Panc1 (cell line): ENCODE results near the gene TNNI3K. TPM values are rescaled to one million over a fixed set of nuclear protein-coding genes. Genes with fewer than 3 reads are reported as not detected.

Source experiments
- ATAC-seq: fragments of 200-7000 bp; cut with Tn5 transposase; 2 replicates; pipeline ENCODE4 v1.9.1; 2020; ENCODE audit warnings: mild to moderate bottlenecking, moderate library complexity
- BruUV-seq: library from RNA; stranded (reverse); fragments of 400-500 nt; replicated peaks from 2 replicates; lab custom pipeline; 2021; lab: Mats Ljungman, UMichigan
- CTCF ChIA-PET: fragments of 300-600 bp; sonication (Branson Sonifier 250); formaldehyde crosslinking; loops from one replicate; lab custom pipeline; 2022; ENCODE audit warnings: antibody characterized with exemption; lab: Charles Lee
- POLR2A ChIA-PET: fragments of 300-600 bp; sonication (Branson Sonifier 250); formaldehyde crosslinking; loops from one replicate; lab custom pipeline; 2022; ENCODE audit warnings: antibody characterized with exemption; lab: Charles Lee
- DNase-seq: peaks from one replicate; pipeline ENCODE4 v3.0.0-alpha.2; 2010; ENCODE audit warnings: low read depth, low spot score
- H3K27ac ChIP-seq: 2 replicates; pipeline ENCODE4 v1.5.1; 2011; ENCODE audit warnings: mild to moderate bottlenecking, low read length, inconsistent platforms
- H3K27me3 ChIP-seq: fragments of 200-500 bp; sonication (Bioruptor generic); 2 replicates; pipeline ENCODE4 v1.6.0; 2014; ENCODE audit warnings: low read length, inconsistent platforms; ENCODE audit not compliant: control insufficient read depth, insufficient read depth
- H3K36me3 ChIP-seq: fragments of 200-500 bp; sonication (Bioruptor generic); 2 replicates; pipeline ENCODE4 v1.5.1; 2014; ENCODE audit warnings: inconsistent platforms, mild to moderate bottlenecking, low read length, moderate library complexity; ENCODE audit not compliant: control insufficient read depth, insufficient read depth
- H3K4me1 ChIP-seq: 2 replicates; pipeline ENCODE4 v1.5.1; 2011; ENCODE audit warnings: inconsistent platforms, mild to moderate bottlenecking, low read length, moderate library complexity; ENCODE audit not compliant: control insufficient read depth, insufficient read depth
- H3K4me3 ChIP-seq, 2 experiments: 2 replicates each; pipeline ENCODE4 v1.5.1; 2011 to 2012; ENCODE audit warnings: low read depth in 2 of 2, low read length in 2 of 2, mild to moderate bottlenecking in 2 of 2, inconsistent platforms in 1 of 2, moderate library complexity in 1 of 2
- H3K9me3 ChIP-seq: fragments of 200-500 bp; sonication (Bioruptor generic); 2 replicates; pipeline ENCODE4 v1.5.1; 2014; ENCODE audit warnings: low read depth, mild to moderate bottlenecking, inconsistent platforms, low read length, moderate library complexity; ENCODE audit not compliant: control insufficient read depth, insufficient read depth
- CTCF ChIP-seq: fragments of 450-650 bp; IDR thresholded peaks from 2 replicates; pipeline ENCODE4 v1.5.1; 2017; ENCODE audit warnings: mild to moderate bottlenecking
- POLR2AphosphoS5 ChIP-seq: IDR thresholded peaks from 2 replicates; pipeline ENCODE4 v1.6.1; 2012; ENCODE audit warnings: mild to moderate bottlenecking, low read depth, low read length, moderate library complexity
- REST ChIP-seq, 2 experiments: IDR thresholded peaks; 2 replicates each; pipeline ENCODE4 v1.6.1; 2011 to 2012; ENCODE audit warnings: low read depth in 2 of 2, control low read depth in 1 of 2, low read length in 1 of 2, mild to moderate bottlenecking in 1 of 2, moderate library complexity in 1 of 2; ENCODE audit not compliant: insufficient read depth in 1 of 2
- SIN3A ChIP-seq: IDR thresholded peaks from 2 replicates; pipeline ENCODE4 v1.6.1; 2012; ENCODE audit warnings: low read depth, mild to moderate bottlenecking, low read length, moderate library complexity, borderline replicate concordance; ENCODE audit not compliant: insufficient read depth
- TCF7L2 ChIP-seq: IDR thresholded peaks from 2 replicates; pipeline ENCODE4 v1.6.1; 2011; ENCODE audit warnings: mild to moderate bottlenecking, low read depth, low read length, inconsistent platforms
- in situ Hi-C: cut with HindIII; loops from 2 replicates; pipeline ENCODE4 v1.10.0; 2016; ENCODE audit warnings: low sequenced_read_pairs, low pct_unique_long_range_greater_than_20kb
- intact Hi-C: fragments of 100-400 bp; cut with micrococcal nuclease; formaldehyde crosslinking; loops from one replicate; pipeline ENCODE4 v1.10.0; 2022; ENCODE audit not compliant: unreplicated experiment
- total RNA-seq: library from RNA; stranded (reverse); gene quantifications from one replicate; pipeline ENCODE4 v1.2.1, GENCODE V29; 2021; ENCODE audit not compliant: unreplicated experiment

TNNI3K gene
- total RNA-seq, 1 experiment from 2014 or later: not detected

GRCh38 chr1:74266001-74266400, 30.8 kb downstream of the TNNI3K start:
- POLR2A ChIA-PET: no interaction called here
- intact Hi-C loops (no loop called here), in situ Hi-C loops (no loop called here)
- Histone ChIP-seq H3K9me3 (no peaks in the 10 kb centered on the region), H3K27ac (no peak overlapping the region), H3K4me1 (no peaks in the 10 kb centered on the region), H3K36me3 (no peaks in the 10 kb centered on the region), H3K4me3 (no peak overlapping the region), H3K27me3 (no peaks in the 10 kb centered on the region)
- no TSS peak for BruUV-seq
- DNase-seq: no peak
- ATAC-seq: no peak
- CTCF ChIA-PET: no interaction called here
- no peak for TF ChIP-seq REST (IDR thresholded peaks at IDR 0.05; ENCODE audit: insufficient read depth in 1 of 2, low read depth in 2 of 2, low read length in 1 of 2)
- TF ChIP-seq POLR2AphosphoS5: no peak
- no peak for TF ChIP-seq TCF7L2
- no peak for TF ChIP-seq CTCF
- no peak for TF ChIP-seq SIN3A

GRCh38 chr1:74271503-74271902, 36.3 kb downstream of the TNNI3K start:
- no peaks in the 10 kb centered on the region for H3K4me1 ChIP-seq
- POLR2A ChIA-PET: no interaction called here
- H3K27ac ChIP-seq: no peak overlapping the region
- BruUV-seq: no TSS peak
- no peaks in the 10 kb centered on the region for H3K36me3 ChIP-seq
- CTCF ChIA-PET: no interaction called here
- TF ChIP-seq SIN3A: no peak
- no peak for TF ChIP-seq POLR2AphosphoS5
- no peak for TF ChIP-seq REST (IDR thresholded peaks at IDR 0.05; ENCODE audit: insufficient read depth in 1 of 2, low read depth in 2 of 2, low read length in 1 of 2)
- TF ChIP-seq CTCF: no peak
- no peak for TF ChIP-seq TCF7L2
- no peak for ATAC-seq
- intact Hi-C loops: no loop called here
- no peaks in the 10 kb centered on the region for H3K27me3 ChIP-seq
- in situ Hi-C loops: no loop called here
- H3K4me3 ChIP-seq: no peak overlapping the region
- no peaks in the 10 kb centered on the region for H3K9me3 ChIP-seq
- no peak for DNase-seq
